GM21717 (cell line): ENCODE measurements around the gene IGSF1.

Source experiments
- ATAC-seq: cut with Tn5 transposase; IDR thresholded peaks from one replicate; pipeline ENCODE4 v1.9.1; 2021; ENCODE audit warnings: mild to moderate bottlenecking, moderate library complexity; ENCODE audit not compliant: unreplicated experiment

Gene IGSF1, protein sequence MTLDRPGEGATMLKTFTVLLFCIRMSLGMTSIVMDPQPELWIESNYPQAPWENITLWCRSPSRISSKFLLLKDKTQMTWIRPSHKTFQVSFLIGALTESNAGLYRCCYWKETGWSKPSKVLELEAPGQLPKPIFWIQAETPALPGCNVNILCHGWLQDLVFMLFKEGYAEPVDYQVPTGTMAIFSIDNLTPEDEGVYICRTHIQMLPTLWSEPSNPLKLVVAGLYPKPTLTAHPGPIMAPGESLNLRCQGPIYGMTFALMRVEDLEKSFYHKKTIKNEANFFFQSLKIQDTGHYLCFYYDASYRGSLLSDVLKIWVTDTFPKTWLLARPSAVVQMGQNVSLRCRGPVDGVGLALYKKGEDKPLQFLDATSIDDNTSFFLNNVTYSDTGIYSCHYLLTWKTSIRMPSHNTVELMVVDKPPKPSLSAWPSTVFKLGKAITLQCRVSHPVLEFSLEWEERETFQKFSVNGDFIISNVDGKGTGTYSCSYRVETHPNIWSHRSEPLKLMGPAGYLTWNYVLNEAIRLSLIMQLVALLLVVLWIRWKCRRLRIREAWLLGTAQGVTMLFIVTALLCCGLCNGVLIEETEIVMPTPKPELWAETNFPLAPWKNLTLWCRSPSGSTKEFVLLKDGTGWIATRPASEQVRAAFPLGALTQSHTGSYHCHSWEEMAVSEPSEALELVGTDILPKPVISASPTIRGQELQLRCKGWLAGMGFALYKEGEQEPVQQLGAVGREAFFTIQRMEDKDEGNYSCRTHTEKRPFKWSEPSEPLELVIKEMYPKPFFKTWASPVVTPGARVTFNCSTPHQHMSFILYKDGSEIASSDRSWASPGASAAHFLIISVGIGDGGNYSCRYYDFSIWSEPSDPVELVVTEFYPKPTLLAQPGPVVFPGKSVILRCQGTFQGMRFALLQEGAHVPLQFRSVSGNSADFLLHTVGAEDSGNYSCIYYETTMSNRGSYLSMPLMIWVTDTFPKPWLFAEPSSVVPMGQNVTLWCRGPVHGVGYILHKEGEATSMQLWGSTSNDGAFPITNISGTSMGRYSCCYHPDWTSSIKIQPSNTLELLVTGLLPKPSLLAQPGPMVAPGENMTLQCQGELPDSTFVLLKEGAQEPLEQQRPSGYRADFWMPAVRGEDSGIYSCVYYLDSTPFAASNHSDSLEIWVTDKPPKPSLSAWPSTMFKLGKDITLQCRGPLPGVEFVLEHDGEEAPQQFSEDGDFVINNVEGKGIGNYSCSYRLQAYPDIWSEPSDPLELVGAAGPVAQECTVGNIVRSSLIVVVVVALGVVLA (N-terminal part only)

DNA sequence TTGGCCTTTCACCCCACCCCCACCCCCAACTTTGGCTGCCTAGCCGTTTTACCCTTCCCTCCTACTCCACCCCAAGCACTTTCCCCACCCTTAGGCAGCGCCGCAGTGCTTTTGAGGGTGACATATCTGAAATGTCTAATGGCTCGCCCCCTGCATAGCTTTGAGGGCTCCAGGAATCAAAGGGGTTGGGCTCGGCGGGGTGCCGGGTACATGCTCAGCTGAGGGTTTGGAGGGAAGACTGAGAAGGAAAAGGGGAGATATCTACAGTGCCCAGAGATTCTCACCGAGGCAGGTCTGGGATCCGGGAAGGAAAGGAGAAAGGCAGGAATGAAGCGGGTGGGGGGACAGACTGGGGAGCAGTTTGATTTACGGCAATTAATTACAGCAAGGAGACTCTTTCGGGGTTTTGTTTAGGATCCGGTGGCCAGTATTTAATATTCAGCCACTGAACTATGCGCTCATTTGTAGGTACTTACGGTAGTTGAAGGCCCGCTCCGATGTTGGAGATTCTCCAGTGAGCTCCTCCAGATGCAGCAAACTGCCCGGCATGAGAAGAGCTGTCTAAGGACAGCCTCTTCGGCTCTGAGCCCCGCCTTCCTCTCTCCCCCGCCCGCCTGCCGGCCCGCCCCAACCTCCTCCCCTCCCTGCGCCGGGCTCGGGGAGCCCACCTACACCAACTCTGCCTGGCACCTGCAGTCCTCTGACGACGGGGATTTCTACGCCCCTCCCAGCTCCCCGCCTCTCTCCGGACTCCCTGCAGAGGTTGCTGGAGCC is at the start of gene IGSF1:
Gene IGSF1 (minus strand): TSS at position 569 of the 774 bp plus-strand sequence. CDS start 2,632 bp downstream, outside the sequence.
- no peak for ATAC-seq

DNA sequence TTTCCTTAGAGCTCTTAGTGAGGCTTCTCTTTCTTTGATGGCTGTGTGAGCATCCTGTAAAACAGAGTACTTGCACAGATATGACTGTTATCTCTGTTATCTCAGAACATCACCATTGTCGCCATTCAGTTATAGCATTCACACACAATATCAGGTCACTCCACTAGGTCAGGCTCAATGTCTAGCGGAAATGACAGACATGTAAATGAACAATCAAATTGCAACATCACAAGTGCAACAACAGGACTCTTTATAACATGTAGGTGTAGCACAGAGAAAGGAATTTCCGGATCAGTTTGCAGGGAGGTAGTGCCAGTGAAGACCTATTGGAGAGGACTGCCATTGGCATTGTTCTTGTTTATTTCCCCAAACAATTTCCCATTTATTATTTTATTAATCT is 43.2 kb upstream of the IGSF1 start:
- no peak for ATAC-seq

DNA sequence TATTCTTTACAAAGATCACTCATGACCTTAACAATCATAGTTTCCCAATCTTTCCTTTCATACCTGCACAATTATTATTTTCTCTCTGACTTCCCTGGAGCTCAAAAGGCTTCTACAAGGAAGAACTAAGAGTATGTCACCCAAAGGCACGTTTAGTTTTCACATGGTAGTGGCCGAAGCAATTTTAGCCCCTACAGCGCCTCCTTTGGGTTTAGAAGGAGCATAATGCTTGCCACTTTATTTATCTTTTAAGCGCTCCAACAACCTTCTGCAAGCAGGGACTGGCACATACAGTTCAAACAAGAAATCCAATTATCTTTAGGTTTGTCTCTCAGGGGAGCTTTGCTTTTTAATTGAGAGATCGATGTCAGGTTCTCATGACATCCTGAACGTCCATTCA is 42.0 kb upstream of the IGSF1 start:
- no peak for ATAC-seq

DNA sequence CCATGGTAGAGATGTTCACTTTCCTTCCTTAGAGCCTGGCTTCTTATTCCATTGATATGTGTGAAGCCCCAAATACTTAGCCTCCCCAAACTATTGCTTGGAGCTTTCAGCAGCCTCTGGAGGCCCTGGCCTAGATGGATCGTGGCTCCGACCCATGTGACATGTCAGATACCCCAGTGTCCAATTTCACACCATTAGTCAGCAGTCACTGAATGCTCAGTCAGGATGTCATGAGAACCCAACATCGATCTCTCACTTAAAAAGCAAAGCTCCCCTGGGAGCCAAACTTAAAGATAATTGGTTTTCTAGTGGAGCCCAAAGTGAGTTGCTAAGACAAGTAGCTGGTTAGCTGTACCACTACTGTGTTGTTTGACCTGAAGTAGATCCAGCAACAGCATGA is 41.6 kb upstream of the IGSF1 start:
- ATAC-seq = no peak

DNA sequence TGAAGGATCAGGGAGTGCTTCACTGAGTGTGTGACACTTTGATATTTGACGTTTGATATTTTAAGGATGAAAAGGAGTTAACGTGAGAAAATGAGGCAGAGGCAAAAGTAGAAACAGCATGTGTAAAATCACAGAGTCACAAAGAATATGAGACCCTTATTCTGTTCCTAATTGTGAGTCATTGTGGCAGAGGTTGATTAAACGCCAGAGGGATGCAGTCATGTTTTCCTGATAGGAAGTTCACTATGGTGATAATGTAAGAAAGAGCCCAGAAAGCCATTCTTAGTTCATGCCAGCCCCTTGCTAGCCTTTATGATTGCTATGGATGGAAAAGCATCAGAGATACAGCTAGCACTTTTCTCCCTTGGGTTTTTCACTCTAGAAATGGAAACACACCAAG is 33.5 kb upstream of the IGSF1 start:
- ATAC-seq = no peak

DNA sequence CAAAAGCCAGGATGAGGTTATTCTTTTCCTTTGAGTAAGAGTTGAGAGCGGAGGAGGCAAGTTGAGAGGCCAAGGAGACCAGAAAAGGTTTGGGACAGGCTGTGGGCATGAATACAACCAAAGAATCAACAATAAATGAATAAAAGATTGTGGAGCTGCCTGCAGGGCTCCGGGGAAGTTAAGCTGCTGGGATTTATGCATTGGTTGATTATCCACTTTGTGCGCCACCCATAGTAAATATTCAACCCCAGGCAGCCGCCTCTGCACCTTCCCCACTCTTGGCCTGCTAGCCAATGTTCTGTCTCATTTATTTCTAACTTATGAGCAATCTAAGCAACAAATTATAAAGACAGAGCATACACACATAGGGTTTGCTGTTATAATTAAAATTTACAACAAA is 28.2 kb upstream of the IGSF1 start:
- ATAC-seq = no peak

DNA sequence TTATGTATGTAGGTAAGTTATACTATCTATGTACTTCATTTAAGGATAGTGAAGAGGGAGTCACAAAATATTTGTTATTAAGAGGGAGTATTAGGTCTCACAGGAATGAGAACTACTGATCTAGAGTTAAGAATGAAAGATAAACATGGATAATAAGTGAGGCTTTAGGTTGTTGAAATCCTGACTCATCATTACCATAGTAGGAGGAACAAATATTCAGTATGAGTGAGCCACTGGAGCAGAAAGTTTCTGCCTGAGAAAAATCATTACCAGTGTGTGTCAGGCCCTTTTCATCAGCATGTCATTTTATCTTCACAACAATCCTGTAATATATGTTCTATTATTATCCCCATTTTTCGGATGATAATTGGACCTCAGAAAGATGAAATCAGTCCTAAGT is 27.2 kb upstream of the IGSF1 start:
- no peak for ATAC-seq

DNA sequence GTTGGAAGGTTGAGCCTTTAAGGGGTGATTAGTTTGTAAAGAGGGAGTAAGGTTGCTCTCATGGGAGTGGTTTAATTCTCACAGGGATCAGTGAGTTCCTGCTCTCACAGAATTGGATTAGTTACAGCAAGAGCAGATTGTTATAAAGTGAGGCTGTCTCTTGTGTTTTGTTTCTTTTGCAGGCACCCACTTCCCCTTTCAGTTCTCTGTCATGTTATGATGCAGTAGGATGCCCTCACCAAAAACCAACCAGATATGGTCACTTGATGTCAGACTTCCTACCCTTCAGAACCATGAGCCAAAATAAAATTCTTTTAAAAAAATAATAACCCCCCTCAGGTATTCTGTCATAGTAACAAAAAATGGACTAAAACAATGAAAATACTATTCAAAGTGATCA is 19.9 kb upstream of the IGSF1 start:
- ATAC-seq = no peak

DNA sequence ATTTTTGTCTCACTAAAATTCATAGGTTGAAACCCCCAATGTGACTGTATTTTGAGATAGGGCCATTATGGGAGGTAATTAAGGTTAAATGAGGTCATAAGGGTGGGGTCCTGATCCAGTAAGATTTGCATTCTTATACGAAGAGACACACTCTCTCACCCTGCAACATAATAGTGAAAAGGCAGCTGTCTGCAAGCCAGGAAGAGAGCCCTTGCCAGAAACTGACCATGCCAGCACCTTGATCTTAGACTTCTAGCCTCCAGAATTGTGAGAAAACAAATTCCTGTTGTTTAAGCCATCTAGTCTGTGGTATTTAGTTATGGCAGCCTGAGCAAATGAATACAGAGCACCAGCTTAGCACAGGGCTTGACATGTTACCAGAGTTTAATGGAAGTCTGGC is 17.5 kb upstream of the IGSF1 start:
- no peak for ATAC-seq

DNA sequence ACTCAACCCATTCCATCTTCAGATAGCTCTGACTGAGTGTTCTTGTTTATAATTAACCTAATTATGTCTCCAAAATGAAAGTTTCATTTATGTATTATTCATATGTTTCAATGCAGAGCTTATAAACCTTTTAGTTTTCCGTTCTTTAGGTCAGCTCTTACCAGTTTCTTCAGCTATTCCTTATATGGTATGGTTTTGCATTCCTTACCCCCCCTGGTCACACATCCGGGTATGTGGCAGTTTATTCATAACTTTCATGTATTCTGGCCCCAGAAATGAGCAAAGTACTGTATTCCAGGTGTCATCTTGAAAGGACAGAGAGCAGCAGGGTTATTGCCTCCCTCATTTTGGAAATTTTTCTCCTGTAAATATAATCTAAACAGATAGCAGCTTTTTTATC is 16.8 kb upstream of the IGSF1 start:
- no peak for ATAC-seq

DNA sequence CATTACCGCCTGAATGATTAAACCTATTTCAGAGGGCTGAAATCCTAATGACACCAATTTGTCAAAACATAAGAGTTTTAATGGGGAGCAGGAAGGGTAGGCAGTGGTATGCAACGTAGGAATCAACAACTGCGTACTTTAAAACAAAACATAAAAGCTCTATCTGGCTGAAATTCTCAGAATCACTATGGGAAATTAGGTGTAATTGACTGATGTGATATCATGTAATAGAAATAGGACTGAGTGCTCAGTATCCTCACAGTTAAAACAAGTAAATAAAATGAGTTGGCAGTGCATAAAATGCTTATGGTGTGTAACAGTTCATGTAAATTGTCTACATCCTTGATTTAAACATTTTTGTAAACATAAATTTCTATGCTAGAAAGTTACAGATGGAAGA is 13.6 kb upstream of the IGSF1 start:
- ATAC-seq = no peak

DNA sequence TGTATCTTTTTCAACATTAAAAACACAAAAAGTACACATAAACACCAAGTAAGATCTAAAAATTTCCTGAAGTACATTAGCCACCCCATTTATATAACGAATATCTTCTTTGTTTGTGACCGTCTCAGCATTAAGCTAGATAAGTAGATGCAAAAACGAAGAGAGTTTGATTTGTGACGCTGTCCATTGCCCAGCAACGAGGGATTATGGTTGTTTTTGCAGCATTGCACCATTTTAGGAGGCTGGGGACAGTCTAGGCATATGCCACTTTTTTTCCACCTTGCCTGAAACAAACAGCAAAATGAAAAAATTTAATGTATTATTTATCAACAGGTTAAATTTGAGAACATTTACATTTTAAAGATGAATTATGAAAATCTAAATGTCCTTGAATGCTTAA is 12.0 kb upstream of the IGSF1 start:
- no peak for ATAC-seq

DNA sequence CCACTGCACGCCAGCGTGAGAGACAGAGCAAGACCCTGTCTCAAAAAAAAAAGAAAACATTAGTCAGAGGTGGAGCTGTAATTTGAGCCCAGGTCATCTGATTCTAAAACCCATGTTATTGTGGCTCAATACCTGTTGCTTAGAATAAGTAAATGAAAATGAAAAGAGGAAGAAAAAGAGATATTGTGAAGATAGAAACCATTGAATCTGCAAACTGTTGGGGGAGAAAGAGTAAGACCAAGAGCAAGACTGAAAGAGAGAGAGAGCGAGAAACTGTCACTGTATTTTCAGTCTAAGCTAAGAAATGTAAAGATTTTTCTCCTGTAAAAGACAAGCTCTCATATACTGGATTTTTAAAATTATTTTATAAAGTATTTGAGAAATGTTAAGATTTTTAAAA is 9.7 kb upstream of the IGSF1 start:
- ATAC-seq = no peak

DNA sequence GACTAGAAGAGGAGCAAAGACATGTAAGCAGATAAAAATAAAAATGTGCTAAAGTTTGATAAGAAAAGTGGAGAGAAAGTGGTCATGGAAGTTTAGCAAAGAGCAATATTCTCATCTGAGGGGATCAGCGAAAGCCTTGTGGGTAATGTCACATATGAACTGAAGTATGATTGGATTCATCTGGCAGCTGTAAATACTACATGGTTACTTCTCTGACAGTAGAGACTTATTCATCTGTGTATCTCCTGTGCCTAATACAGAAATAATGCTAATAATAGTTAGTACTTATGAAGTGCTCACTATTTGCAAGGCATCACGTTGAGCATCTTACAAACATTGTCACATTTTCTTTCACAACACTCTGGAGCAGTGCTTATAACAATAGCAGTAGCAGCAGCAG is 8.9 kb upstream of the IGSF1 start:
- no peak for ATAC-seq

DNA sequence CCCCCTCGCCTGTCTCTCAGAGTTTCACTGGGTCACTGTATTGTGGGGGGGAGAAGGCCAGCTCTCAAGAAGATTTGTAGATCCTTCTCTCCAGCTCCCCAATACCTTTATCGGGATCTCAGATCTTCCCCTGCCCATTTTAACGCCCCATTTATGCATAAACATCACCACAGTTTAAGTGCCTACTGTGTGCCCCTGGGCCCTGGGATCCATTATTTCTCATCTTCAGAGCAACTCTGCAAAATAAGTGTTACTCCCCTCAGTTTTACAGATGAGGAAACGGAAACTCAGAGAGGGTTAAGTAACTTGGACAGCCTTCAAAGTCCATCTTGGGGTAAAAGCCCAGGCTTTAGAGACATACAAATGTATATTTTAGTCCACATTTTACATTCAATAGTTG is 421 bp upstream of the IGSF1 start:
- ATAC-seq = no peak

DNA sequence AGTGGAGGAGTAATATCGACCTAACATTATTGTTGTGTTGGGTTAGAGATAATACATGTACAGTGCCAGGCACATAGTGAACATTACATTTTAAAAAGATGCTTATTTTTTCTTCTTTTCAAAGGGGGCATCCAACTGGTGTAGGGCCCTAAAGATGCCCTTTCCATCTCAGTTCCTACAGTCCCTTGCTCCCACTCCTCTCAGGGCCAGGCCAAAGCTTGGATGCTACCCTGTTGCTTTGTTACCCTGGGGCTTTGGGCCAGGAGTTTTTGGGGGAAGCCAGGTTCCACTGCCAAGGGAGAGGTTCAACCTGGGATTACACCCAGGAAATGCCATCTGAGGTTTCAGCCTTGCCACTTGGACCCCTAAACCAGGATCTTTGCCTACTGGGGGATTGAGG is 918 bp downstream of the IGSF1 start:
- ATAC-seq = no peak

DNA sequence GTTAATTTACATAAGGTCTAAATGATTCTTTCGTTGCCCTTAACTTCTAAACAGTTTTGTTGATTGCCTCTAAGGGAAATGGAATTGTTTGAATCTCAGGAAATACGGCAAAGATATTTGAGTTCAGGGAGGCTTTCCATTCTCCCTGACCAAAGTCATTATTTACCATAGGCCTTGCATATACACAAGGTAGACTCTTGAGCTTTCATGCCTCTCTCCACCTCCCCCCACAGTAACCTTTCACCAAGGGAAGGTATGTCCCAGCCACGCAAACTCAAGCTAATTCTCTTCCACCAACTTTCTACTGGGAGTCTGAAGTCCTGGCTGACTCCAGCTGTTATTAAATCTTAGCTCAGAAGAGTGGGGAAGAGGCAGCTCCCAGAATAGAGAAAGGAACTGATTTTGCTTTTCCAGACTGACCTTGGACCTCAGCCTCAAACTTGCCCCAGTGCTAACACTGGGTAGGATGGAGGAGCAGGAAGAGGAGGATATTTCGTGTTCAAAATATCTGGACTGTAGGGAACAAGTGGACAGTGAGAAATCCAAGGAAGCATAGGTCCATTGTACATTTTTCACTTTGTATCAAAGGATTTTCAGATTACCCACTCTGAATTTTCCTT is 1.4 kb downstream of the IGSF1 start:
- no peak for ATAC-seq

DNA sequence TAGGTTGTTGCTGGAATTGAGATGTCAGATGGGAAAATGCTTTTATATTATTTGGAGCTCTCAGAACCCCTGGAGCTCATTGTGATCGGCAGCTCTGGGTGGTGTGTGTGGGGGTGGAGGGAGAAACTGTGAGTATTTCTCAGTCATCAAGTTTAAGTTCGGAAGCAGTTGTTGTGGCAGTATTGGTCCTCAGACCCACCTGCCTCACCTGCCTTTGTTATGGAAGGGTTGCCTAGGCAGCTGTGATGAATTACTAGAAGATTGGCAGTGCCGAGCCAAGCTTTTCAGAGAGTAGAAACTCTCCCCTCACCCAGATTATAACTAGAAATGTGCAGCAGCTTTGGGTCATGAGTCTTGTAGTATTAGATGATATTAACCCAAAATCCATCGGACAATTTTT is 9.5 kb downstream of the IGSF1 start:
- ATAC-seq = no peak

DNA sequence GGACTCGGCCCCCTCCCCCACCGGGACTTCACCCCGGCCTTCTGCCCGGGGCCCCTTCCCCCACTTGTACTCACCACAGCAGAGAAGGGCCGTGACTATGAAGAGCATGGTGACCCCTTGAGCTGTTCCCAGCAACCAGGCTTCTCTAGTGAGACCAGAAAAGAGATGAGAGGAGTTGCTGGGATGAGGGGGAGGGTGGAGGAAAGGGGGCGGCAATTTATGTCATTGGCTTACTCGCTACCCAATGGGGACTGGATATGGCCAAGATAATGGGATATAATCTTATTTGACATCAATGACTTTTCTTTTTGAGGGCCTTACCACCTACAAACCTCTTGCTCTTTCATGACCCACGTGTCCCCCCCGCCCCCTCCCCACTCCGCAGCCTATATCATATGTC is 9.9 kb downstream of the IGSF1 start:
- ATAC-seq = no peak

DNA sequence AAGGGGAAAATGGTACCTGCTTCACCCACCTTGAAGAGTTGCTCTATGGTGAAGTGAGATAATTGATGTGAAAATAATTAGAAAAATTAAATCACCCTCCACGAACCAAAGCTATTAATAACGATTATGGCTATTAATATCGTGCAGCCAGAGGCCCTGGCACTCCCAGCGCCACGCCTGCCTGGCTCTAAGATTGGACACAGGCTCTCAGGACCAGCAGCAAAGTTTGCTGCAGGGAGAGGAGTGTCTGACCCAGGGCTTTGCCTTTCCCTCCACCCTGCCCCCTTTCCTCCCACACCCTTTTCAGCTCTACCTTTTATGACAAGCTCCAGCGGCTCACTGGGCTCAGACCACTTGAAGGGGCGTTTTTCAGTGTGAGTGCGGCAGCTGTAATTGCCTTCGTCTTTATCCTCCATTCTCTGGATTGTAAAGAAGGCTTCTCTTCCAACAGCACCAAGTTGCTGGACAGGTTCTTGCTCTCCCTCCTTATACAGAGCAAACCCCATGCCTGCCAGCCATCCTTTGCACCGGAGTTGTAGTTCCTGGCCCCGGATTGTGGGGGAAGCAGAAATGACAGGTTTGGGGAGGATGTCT is 11.5 kb downstream of the IGSF1 start:
- ATAC-seq = no peak
